ENCODE data around the gene RNLS. TPM values are rescaled to one million over a fixed set of nuclear protein-coding genes. Genes with fewer than 3 reads are reported as not detected.
A peak's percentile ranks its signal among the peaks of the same experiment; 100 is the strongest.
"Not testable (repeated sequence)": the region's sequence is repeated elsewhere in the genome, so short reads cannot be mapped to it uniquely, and the experiment has no call there.

The RNLS gene
- total and polyA plus RNA-seq, 4 donors = 5.8 to 11.6 (median 7.9) TPM

DNA sequence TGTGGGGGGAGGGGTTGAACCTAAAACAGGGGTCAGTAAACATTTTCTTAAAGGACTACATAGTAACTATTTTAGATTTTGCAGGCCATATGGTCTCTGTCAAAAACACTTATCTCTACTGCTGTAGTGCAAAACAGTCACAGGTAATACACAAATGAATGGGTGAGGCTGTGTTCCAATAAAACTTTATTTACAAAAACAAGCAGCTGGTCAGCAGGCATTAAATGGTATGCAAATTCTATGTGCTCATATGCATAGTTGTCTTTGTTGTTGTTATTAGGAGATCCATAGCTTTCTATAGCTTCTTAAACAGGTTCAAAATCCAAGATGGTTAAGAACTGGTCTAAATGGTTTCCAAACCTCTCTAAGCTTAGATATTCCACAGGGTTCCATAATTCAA lies 302.6 kb downstream of the RNLS start:
- no peaks in the 10 kb centered on the region for H3K36me3 ChIP-seq (ENCODE audit: control insufficient read depth in 4 of 4, insufficient read depth in 4 of 4, low read length in 4 of 4)
- TF ChIP-seq, protein P1, sequence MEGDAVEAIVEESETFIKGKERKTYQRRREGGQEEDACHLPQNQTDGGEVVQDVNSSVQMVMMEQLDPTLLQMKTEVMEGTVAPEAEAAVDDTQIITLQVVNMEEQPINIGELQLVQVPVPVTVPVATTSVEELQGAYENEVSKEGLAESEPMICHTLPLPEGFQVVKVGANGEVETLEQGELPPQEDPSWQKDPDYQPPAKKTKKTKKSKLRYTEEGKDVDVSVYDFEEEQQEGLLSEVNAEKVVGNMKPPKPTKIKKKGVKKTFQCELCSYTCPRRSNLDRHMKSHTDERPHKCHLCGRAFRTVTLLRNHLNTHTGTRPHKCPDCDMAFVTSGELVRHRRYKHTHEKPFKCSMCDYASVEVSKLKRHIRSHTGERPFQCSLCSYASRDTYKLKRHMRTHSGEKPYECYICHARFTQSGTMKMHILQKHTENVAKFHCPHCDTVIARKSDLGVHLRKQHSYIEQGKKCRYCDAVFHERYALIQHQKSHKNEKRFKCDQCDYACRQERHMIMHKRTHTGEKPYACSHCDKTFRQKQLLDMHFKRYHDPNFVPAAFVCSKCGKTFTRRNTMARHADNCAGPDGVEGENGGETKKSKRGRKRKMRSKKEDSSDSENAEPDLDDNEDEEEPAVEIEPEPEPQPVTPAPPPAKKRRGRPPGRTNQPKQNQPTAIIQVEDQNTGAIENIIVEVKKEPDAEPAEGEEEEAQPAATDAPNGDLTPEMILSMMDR (IDR thresholded peaks at IDR 0.05; ENCODE audit: control extremely low read depth, extremely low read depth) = no peak

DNA sequence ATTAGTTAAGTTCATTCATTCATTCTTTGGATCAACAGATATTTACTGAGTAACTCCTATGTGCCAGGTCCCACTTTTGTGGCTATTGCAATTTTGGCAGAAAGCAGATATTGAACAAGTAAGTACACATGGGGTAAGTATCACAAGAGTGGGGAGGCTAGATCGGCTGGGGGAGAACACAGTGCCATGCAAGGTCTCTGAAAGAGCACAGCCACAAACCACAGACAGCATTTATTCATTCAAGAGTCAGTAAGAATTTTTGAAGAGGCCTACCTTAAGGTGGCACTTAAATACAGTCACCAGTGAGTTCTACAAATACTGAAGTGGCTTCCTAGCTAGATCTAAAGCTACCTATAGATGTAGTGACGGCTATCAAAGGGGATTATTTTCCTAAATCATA lies 304.2 kb downstream of the RNLS start:
- no peak overlapping the region for H3K27ac ChIP-seq (ENCODE audit: low read depth in 1 of 2, low read length in 1 of 2)
- 61 to 67% methylated on average over 2 of the region's 2 CpGs for WGBS, 2 donors
- no peaks in the 10 kb centered on the region for H3K27me3 ChIP-seq (ENCODE audit: control insufficient read depth in 3 of 3, insufficient read depth in 3 of 3, low read length in 2 of 3)
- DNase-seq (no peak), ATAC-seq (ENCODE audit: insufficient read depth, low FRiP score) (peak; percentile 27)
- H3K9ac ChIP-seq (ENCODE audit: insufficient read depth in 1 of 2, low read length in 2 of 2) = no peak overlapping the region
- H3K4me1 ChIP-seq (ENCODE audit: control insufficient read depth in 5 of 5, insufficient read depth in 5 of 5, low read length in 5 of 5) = peaks cover 0 to 12% (median 7%) of the 10 kb centered on the region in 5 donors
- H3K36me3 ChIP-seq (ENCODE audit: control insufficient read depth in 4 of 4, insufficient read depth in 4 of 4, low read length in 4 of 4) = no peaks in the 10 kb centered on the region
- TF ChIP-seq, protein P1 (IDR thresholded peaks at IDR 0.05; ENCODE audit: control extremely low read depth, extremely low read depth) = no peak
- H3K4me3 ChIP-seq = no peak overlapping the region
- H3K9me3 ChIP-seq (ENCODE audit: control insufficient read depth in 4 of 4, insufficient read depth in 3 of 4, low read length in 3 of 4) = no peaks in the 10 kb centered on the region

More for the DNA sequence above, 302.6 kb downstream of the RNLS start:
- Histone ChIP-seq H3K27ac (ENCODE audit: low read depth in 1 of 2, low read length in 1 of 2) (no peak overlapping the region), H3K9me3 (ENCODE audit: control insufficient read depth in 4 of 4, insufficient read depth in 3 of 4, low read length in 3 of 4) (no peaks in the 10 kb centered on the region), H3K4me3 (no peak overlapping the region), H3K9ac (ENCODE audit: insufficient read depth in 1 of 2, low read length in 2 of 2) (no peak overlapping the region), H3K4me1 (ENCODE audit: control insufficient read depth in 5 of 5, insufficient read depth in 5 of 5, low read length in 5 of 5) (peaks cover 0 to 12% (median 5%) of the 10 kb centered on the region in 5 donors), H3K27me3 (ENCODE audit: control insufficient read depth in 3 of 3, insufficient read depth in 3 of 3, low read length in 2 of 3) (no peaks in the 10 kb centered on the region)
- no peak for DNase-seq
- no peak for ATAC-seq (ENCODE audit: insufficient read depth, low FRiP score)

DNA sequence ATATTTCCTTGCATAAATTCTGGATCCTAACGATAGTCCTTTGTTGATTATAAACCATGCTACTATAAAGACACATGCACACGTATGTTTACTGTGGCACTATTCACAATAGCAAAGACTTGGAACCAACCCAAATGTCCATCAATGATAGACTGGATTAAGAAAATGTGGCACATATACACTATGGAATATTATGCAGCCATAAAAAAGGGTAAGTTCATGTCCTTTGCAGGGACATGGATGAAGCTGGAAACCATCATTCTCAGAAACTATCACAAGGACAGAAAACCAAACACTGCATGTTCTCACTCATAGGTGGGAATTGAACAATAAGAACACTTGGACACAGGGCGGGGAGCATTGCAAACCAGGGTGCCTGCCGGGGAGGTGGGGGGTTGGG lies 306.2 kb downstream of the RNLS start:
- H3K9ac ChIP-seq (ENCODE audit: insufficient read depth in 1 of 2, low read length in 2 of 2); H3K9me3 ChIP-seq (ENCODE audit: control insufficient read depth in 4 of 4, insufficient read depth in 3 of 4, low read length in 3 of 4); H3K4me3 ChIP-seq; H3K27ac ChIP-seq (ENCODE audit: low read depth in 1 of 2, low read length in 1 of 2); H3K27me3 ChIP-seq (ENCODE audit: control insufficient read depth in 3 of 3, insufficient read depth in 3 of 3, low read length in 2 of 3); ATAC-seq (ENCODE audit: insufficient read depth, low FRiP score); DNase-seq; H3K36me3 ChIP-seq (ENCODE audit: control insufficient read depth in 4 of 4, insufficient read depth in 4 of 4, low read length in 4 of 4): not testable (repeated sequence)
- WGBS, 2 donors = 89 to 96% methylated on average over 4 of the region's 4 CpGs
- H3K4me1 ChIP-seq (ENCODE audit: control insufficient read depth in 5 of 5, insufficient read depth in 5 of 5, low read length in 5 of 5) = peaks cover 0 to 11% (median under 1%) of the 10 kb centered on the region in 5 donors

DNA sequence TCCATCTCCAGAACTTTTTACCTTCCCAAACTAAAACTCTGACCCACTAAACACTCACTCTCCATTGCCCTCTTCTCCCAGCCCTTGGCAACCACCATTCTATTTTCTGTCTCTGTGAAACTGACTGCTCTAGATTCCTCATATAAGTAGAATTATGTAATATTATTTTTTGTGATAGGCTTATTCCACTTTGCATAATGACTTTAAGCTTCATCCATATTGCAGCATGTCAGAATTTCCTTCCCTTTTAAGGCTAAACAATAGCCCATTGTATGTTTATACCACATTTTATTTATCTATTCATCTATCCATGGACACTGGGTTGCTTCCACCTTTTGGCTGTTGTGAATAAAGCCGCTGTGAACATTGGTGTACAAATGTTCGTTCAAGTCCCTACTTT lies 308.8 kb downstream of the RNLS start:
- ATAC-seq (ENCODE audit: insufficient read depth, low FRiP score) = no peak
- Histone ChIP-seq H3K9ac (ENCODE audit: insufficient read depth in 1 of 2, low read length in 2 of 2) (no peak overlapping the region), H3K27ac (ENCODE audit: low read depth in 1 of 2, low read length in 1 of 2) (no peak overlapping the region), H3K36me3 (ENCODE audit: control insufficient read depth in 4 of 4, insufficient read depth in 4 of 4, low read length in 4 of 4) (no peaks in the 10 kb centered on the region), H3K9me3 (ENCODE audit: control insufficient read depth in 4 of 4, insufficient read depth in 3 of 4, low read length in 3 of 4) (no peaks in the 10 kb centered on the region), H3K27me3 (ENCODE audit: control insufficient read depth in 3 of 3, insufficient read depth in 3 of 3, low read length in 2 of 3) (no peaks in the 10 kb centered on the region), H3K4me1 (ENCODE audit: control insufficient read depth in 5 of 5, insufficient read depth in 5 of 5, low read length in 5 of 5) (peaks cover 0 to 17% (median 4%) of the 10 kb centered on the region in 5 donors), H3K4me3 (no peak overlapping the region)
- 72 to 73% methylated on average over 2 of the region's 2 CpGs for WGBS, 2 donors
- TF ChIP-seq, protein P1 (IDR thresholded peaks at IDR 0.05; ENCODE audit: control extremely low read depth, extremely low read depth) = no peak
- no peak for DNase-seq

All from lung (tissue), 12 donors.